Measurements from ENCODE around the gene TMEM132C. TPM values are rescaled to one million over a fixed set of nuclear protein-coding genes. Genes with fewer than 3 reads are reported as not detected.

Gene TMEM132C
- total RNA-seq, 1 experiment from 2014 or later: not detected

- ChIA-PET CTCF (no interaction called here), POLR2A (ENCODE audit: unreplicated experiment) (no interaction called here)
- no peak overlapping the region for H3K9ac ChIP-seq (ENCODE audit: low read length)
Measured at GRCh38 chr12:128513331-128513730, 246.4 kb downstream of the TMEM132C start.

GRCh38 chr12:128513831-128514230 is 246.9 kb downstream of the TMEM132C start:
- no peaks in the 10 kb centered on the region for H3K4me1 ChIP-seq (ENCODE audit: insufficient read depth, low read length)
- H4K20me1 ChIP-seq (ENCODE audit: low read length): no peaks in the 10 kb centered on the region
- POLR2A ChIA-PET (ENCODE audit: unreplicated experiment): no interaction called here
- ATAC-seq: no peak
- intact Hi-C loops (cut with micrococcal nuclease): no loop called here
- no peak overlapping the region for H3K9ac ChIP-seq (ENCODE audit: low read length)
- TF ChIP-seq EZH2 (IDR thresholded peaks at IDR 0.05; ENCODE audit: low read length, unreplicated experiment) (no peak), CTCF (conservative IDR thresholded peaks at IDR 0.05; ENCODE audit: low read depth, low read length) (no peak), EZH2phosphoT487 (IDR thresholded peaks at IDR 0.05; ENCODE audit: borderline replicate concordance, low read length) (no peak)
- BruUV-seq (replicated peaks): no TSS peak
- H3K9me3 ChIP-seq (ENCODE audit: low read length): no peaks in the 10 kb centered on the region; the same call in 1 of the 2 replicates
- H2AFZ ChIP-seq (ENCODE audit: low read length): no peak overlapping the region
- H3K9me2 ChIP-seq (replicated peaks; ENCODE audit: low read length): no peaks in the 10 kb centered on the region
- H3F3A ChIP-seq (ENCODE audit: low read length, unreplicated experiment): no peaks in the 10 kb centered on the region
- no peak overlapping the region for H3K4me2 ChIP-seq (ENCODE audit: low read length)
- H3K4me3 ChIP-seq (ENCODE audit: low read length): no peak overlapping the region
- CTCF ChIA-PET: no interaction called here
- peaks cover 55% of the 10 kb centered on the region for H3K27me3 ChIP-seq (ENCODE audit: low read length)
- H3K27ac ChIP-seq (ENCODE audit: low read length): no peak overlapping the region
- no peaks in the 10 kb centered on the region for H3K79me2 ChIP-seq (ENCODE audit: low read length)
- no peaks in the 10 kb centered on the region for H3K36me3 ChIP-seq (ENCODE audit: low read depth, low read length)
- no peak for DNase-seq

More at GRCh38 chr12:128513331-128513730, 246.4 kb downstream of the TMEM132C start:
- H4K20me1 ChIP-seq (ENCODE audit: low read length): no peaks in the 10 kb centered on the region
- no peaks in the 10 kb centered on the region for H3K79me2 ChIP-seq (ENCODE audit: low read length)
- H3K4me1 ChIP-seq (ENCODE audit: insufficient read depth, low read length): no peaks in the 10 kb centered on the region
- BruUV-seq (replicated peaks): no TSS peak
- no peaks in the 10 kb centered on the region; the same call in 1 of the 2 replicates for H3K9me3 ChIP-seq (ENCODE audit: low read length)
- no peaks in the 10 kb centered on the region for H3K9me2 ChIP-seq (replicated peaks; ENCODE audit: low read length)
- H2AFZ ChIP-seq (ENCODE audit: low read length): no peak overlapping the region
- no peaks in the 10 kb centered on the region for H3F3A ChIP-seq (ENCODE audit: low read length, unreplicated experiment)
- TF ChIP-seq CTCF (conservative IDR thresholded peaks at IDR 0.05; ENCODE audit: low read depth, low read length): no peak
- TF ChIP-seq EZH2 (IDR thresholded peaks at IDR 0.05; ENCODE audit: low read length, unreplicated experiment): no peak
- no peak for TF ChIP-seq EZH2phosphoT487 (IDR thresholded peaks at IDR 0.05; ENCODE audit: borderline replicate concordance, low read length)
- no peak overlapping the region for H3K4me3 ChIP-seq (ENCODE audit: low read length)
- intact Hi-C loops (cut with micrococcal nuclease): no loop called here
- H3K4me2 ChIP-seq (ENCODE audit: low read length): no peak overlapping the region
- H3K27me3 ChIP-seq (ENCODE audit: low read length): peaks cover 55% of the 10 kb centered on the region
- no peak for DNase-seq
- ATAC-seq: no peak
- no peaks in the 10 kb centered on the region for H3K36me3 ChIP-seq (ENCODE audit: low read depth, low read length)
- no peak overlapping the region for H3K27ac ChIP-seq (ENCODE audit: low read length)

GRCh38 chr12:128518644-128519043 is 251.7 kb downstream of the TMEM132C start:
- CTCF ChIA-PET: no interaction called here
- Histone ChIP-seq H3K9me3 (ENCODE audit: low read length) (no peaks in the 10 kb centered on the region), H2AFZ (ENCODE audit: low read length) (no peak overlapping the region), H3K79me2 (ENCODE audit: low read length) (no peaks in the 10 kb centered on the region), H3K9ac (ENCODE audit: low read length) (no peak overlapping the region), H3K4me1 (ENCODE audit: insufficient read depth, low read length) (no peaks in the 10 kb centered on the region), H3K27me3 (ENCODE audit: low read length) (peaks cover 41% of the 10 kb centered on the region), H3K36me3 (ENCODE audit: low read depth, low read length) (no peaks in the 10 kb centered on the region), H3K9me2 (replicated peaks; ENCODE audit: low read length) (no peaks in the 10 kb centered on the region), H3K4me3 (ENCODE audit: low read length) (no peak overlapping the region), H3K4me2 (ENCODE audit: low read length) (no peak overlapping the region), H4K20me1 (ENCODE audit: low read length) (no peaks in the 10 kb centered on the region), H3F3A (ENCODE audit: low read length, unreplicated experiment) (no peaks in the 10 kb centered on the region), H3K27ac (ENCODE audit: low read length) (no peak overlapping the region)
- intact Hi-C loops (cut with micrococcal nuclease): no loop called here
- POLR2A ChIA-PET (ENCODE audit: unreplicated experiment): no interaction called here
- no TSS peak for BruUV-seq (replicated peaks)
- DNase-seq (no peak), ATAC-seq (no peak)
- TF ChIP-seq EZH2phosphoT487 (IDR thresholded peaks at IDR 0.05; ENCODE audit: borderline replicate concordance, low read length): no peak
- TF ChIP-seq EZH2 (IDR thresholded peaks at IDR 0.05; ENCODE audit: low read length, unreplicated experiment): no peak
- no peak for TF ChIP-seq CTCF (conservative IDR thresholded peaks at IDR 0.05; ENCODE audit: low read depth, low read length)
